Keratinocyte (primary cell): ENCODE results near the gene FASN. TPM values are rescaled to one million over a fixed set of nuclear protein-coding genes. Genes with fewer than 3 reads are reported as not detected.

Source experiments
- DNase-seq: peaks from one replicate; pipeline ENCODE4 v3.0.0-alpha.2; 2011; ENCODE audit warnings: low read depth, missing footprints, low spot score
- FAIRE-seq: peaks from 2 replicates; lab custom pipeline; 2011; peaks lifted over from hg19 to GRCh38; lab: Jason Lieb, UNC
- H2AFZ ChIP-seq: 2 replicates; pipeline ENCODE4 v1.6.0; 2012; ENCODE audit warnings: low read length, control low read depth, inconsistent platforms; ENCODE audit not compliant: control insufficient read depth
- H3K27ac ChIP-seq: 2 replicates; pipeline ENCODE4 v1.5.1; 2011; ENCODE audit warnings: low read length; ENCODE audit not compliant: control insufficient read depth, insufficient read depth
- H3K27me3 ChIP-seq: 3 replicates; pipeline ENCODE4 v1.6.0; 2011; ENCODE audit warnings: low read length; ENCODE audit not compliant: control insufficient read depth, insufficient read depth; ENCODE audit errors: extremely low read depth
- H3K36me3 ChIP-seq, 2 experiments: 2 replicates in 1 of 2; 3 replicates in 1 of 2; pipeline ENCODE4 v1.5.1; 2011; ENCODE audit warnings: low read length in 2 of 2, mild to moderate bottlenecking in 1 of 2; ENCODE audit not compliant: control insufficient read depth in 2 of 2, insufficient read depth in 2 of 2; ENCODE audit errors: extremely low read depth in 1 of 2
- H3K4me1 ChIP-seq: 3 replicates; pipeline ENCODE4 v1.5.1; 2011; ENCODE audit warnings: low read length; ENCODE audit not compliant: control insufficient read depth, insufficient read depth; ENCODE audit errors: extremely low read depth
- H3K4me2 ChIP-seq: 3 replicates; pipeline ENCODE4 v1.6.0; 2011; ENCODE audit warnings: low read depth, low read length; ENCODE audit not compliant: control insufficient read depth, insufficient read depth; ENCODE audit errors: extremely low read depth
- H3K4me3 ChIP-seq, 3 experiments: fragments of 200-600 bp in 1 of 3; sonication (generic) in 1 of 3; 2 replicates in 2 of 3; 3 replicates in 1 of 3; pipeline ENCODE4 v1.5.1; 2011 to 2016; ENCODE audit warnings: low read length in 3 of 3, mild to moderate bottlenecking in 3 of 3, control low read depth in 2 of 3, inconsistent platforms in 1 of 3, low read depth in 1 of 3, mixed read lengths in 1 of 3, mixed run types in 1 of 3, moderate library complexity in 1 of 3; ENCODE audit not compliant: control insufficient read depth in 2 of 3, insufficient read depth in 2 of 3; ENCODE audit errors: extremely low read depth in 1 of 3
- H3K79me2 ChIP-seq: 2 replicates; pipeline ENCODE4 v1.6.0; 2012; ENCODE audit warnings: low read length; ENCODE audit not compliant: control insufficient read depth, insufficient read depth
- H3K9ac ChIP-seq: 3 replicates; pipeline ENCODE4 v1.6.0; 2011; ENCODE audit warnings: low read length; ENCODE audit not compliant: control insufficient read depth, insufficient read depth; ENCODE audit errors: extremely low read depth
- H3K9me1 ChIP-seq: 3 replicates; pipeline ENCODE4 v1.6.0; 2011; ENCODE audit warnings: low read length; ENCODE audit not compliant: control insufficient read depth, insufficient read depth; ENCODE audit errors: extremely low read depth
- H3K9me3 ChIP-seq: 2 replicates; pipeline ENCODE4 v1.5.1; 2012; ENCODE audit warnings: low read depth, low read length; ENCODE audit not compliant: control insufficient read depth
- H4K20me1 ChIP-seq: 3 replicates; pipeline ENCODE4 v1.6.0; 2011; ENCODE audit warnings: low read length; ENCODE audit not compliant: control insufficient read depth, insufficient read depth; ENCODE audit errors: extremely low read depth
- EZH2 ChIP-seq: IDR thresholded peaks from one replicate; pipeline ENCODE4 v1.6.1; 2012; ENCODE audit warnings: inconsistent platforms, mild to moderate bottlenecking, low read length, moderate library complexity
- dilution Hi-C: fragments of 300-500 bp; cut with MboI; formaldehyde crosslinking; loops from one replicate; pipeline ENCODE4 v1.7.0; 2020; ENCODE audit warnings: low sequenced_read_pairs; ENCODE audit not compliant: extremely low pct_ligation_motif_present
- polyA plus RNA-seq, 5 experiments: library from polyadenylated mRNA; depleted of rRNA in 3 of 5; stranded (reverse) in 3 of 5; stranded (forward) in 1 of 5; unstranded in 1 of 5; fragments of >200 nt; gene quantifications; 1 replicate in 1 of 5; 2 replicates in 3 of 5; 3 replicates in 1 of 5; pipeline versions ENCODE4 v1.2.1 to v1.2.3, GENCODE V29; 2011 to 2012; ENCODE audit warnings: missing spikeins in 2 of 5, low read depth in 1 of 5, low replicate concordance in 1 of 5
- TF ChIP-seq, protein P1 (sequence below), 3 experiments: IDR thresholded peaks in 1 of 3; conservative IDR thresholded peaks in 1 of 3; optimal IDR thresholded peaks in 1 of 3; 2 replicates in 2 of 3; 3 replicates in 1 of 3; pipeline versions ENCODE3 to v1.5.1; 2011; ENCODE audit warnings: low read length in 3 of 3, mild to moderate bottlenecking in 3 of 3, moderate library complexity in 2 of 3, control low read depth in 1 of 3, inconsistent platforms in 1 of 3; ENCODE audit not compliant: insufficient read depth in 2 of 3; ENCODE audit errors: extremely low read depth in 1 of 3

Gene FASN
- polyA plus RNA-seq, 1 donor (not counting 4 experiments of a cell fraction or from before 2014, with no cell fraction given) = 44.7 TPM

- Histone ChIP-seq H3K4me1 (no peaks in the 10 kb centered on the region), H2AFZ (no peak overlapping the region), H3K36me3 (peaks cover 70 to 75% of the 10 kb centered on the region in 2 experiments), H4K20me1 (peaks cover 31% of the 10 kb centered on the region), H3K9ac (no peak overlapping the region), H3K27ac (no peak overlapping the region), H3K9me1 (no peaks in the 10 kb centered on the region), H3K4me2 (no peak overlapping the region), H3K9me3 (no peaks in the 10 kb centered on the region), H3K27me3 (no peaks in the 10 kb centered on the region), H3K79me2 (peaks cover 32% of the 10 kb centered on the region), H3K4me3 (no peak overlapping the region)
- DNase-seq = no peak
- TF ChIP-seq EZH2 = no peak
- TF ChIP-seq, protein P1, sequence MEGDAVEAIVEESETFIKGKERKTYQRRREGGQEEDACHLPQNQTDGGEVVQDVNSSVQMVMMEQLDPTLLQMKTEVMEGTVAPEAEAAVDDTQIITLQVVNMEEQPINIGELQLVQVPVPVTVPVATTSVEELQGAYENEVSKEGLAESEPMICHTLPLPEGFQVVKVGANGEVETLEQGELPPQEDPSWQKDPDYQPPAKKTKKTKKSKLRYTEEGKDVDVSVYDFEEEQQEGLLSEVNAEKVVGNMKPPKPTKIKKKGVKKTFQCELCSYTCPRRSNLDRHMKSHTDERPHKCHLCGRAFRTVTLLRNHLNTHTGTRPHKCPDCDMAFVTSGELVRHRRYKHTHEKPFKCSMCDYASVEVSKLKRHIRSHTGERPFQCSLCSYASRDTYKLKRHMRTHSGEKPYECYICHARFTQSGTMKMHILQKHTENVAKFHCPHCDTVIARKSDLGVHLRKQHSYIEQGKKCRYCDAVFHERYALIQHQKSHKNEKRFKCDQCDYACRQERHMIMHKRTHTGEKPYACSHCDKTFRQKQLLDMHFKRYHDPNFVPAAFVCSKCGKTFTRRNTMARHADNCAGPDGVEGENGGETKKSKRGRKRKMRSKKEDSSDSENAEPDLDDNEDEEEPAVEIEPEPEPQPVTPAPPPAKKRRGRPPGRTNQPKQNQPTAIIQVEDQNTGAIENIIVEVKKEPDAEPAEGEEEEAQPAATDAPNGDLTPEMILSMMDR (optimal IDR thresholded peaks at IDR 0.05 in 1 of 3, IDR thresholded peaks at IDR 0.05 in 1 of 3, conservative IDR thresholded peaks at IDR 0.05 in 1 of 3; ENCODE audit: extremely low read depth in 1 of 3, insufficient read depth in 2 of 3, low read length in 3 of 3) = no peak
- dilution Hi-C loops = no loop called here
- FAIRE-seq = no peak
Measured at GRCh38 chr17:82085031-82085861, 12.8 kb downstream of the FASN start.

- FAIRE-seq = no peak
- DNase-seq = no peak
- H3K79me2 ChIP-seq = peaks cover 25% of the 10 kb centered on the region
- no peak overlapping the region for H3K9ac ChIP-seq
- H3K4me3 ChIP-seq = no peak overlapping the region
- H3K27me3 ChIP-seq = no peaks in the 10 kb centered on the region
- peaks cover 72 to 74% of the 10 kb centered on the region in 2 experiments for H3K36me3 ChIP-seq
- no peak overlapping the region for H3K27ac ChIP-seq
- TF ChIP-seq EZH2 = no peak
- TF ChIP-seq, protein P1 (optimal IDR thresholded peaks at IDR 0.05 in 1 of 3, IDR thresholded peaks at IDR 0.05 in 1 of 3, conservative IDR thresholded peaks at IDR 0.05 in 1 of 3; ENCODE audit: extremely low read depth in 1 of 3, insufficient read depth in 2 of 3, low read length in 3 of 3) = no peak
- H3K9me3 ChIP-seq = no peaks in the 10 kb centered on the region
- H3K4me2 ChIP-seq = no peak overlapping the region
- H3K4me1 ChIP-seq = no peaks in the 10 kb centered on the region
- dilution Hi-C loops = no loop called here
- no peaks in the 10 kb centered on the region for H3K9me1 ChIP-seq
- H4K20me1 ChIP-seq = peaks cover 28% of the 10 kb centered on the region
- no peak overlapping the region for H2AFZ ChIP-seq
Measured at GRCh38 chr17:82084373-82085030, 13.5 kb downstream of the FASN start.
